Endothelial cell (in vitro differentiated cells): ENCODE results near the gene CNP. TPM values are rescaled to one million over a fixed set of nuclear protein-coding genes. Genes with fewer than 3 reads are reported as not detected.
"Not testable (repeated sequence)": the region's sequence is repeated elsewhere in the genome, so short reads cannot be mapped to it uniquely, and the experiment has no call there.

Source experiments
- DNase-seq: peaks from one replicate; pipeline ENCODE4 v3.0.0; 2021; ENCODE audit warnings: low spot score
- H3K27ac Mint-ChIP-seq: one replicate; pipeline ENCODE4 v1.8.0; 2021; ENCODE audit warnings: mixed read lengths, inconsistent platforms; ENCODE audit not compliant: unreplicated experiment
- H3K27me3 Mint-ChIP-seq: one replicate; pipeline ENCODE4 v1.8.0; 2021; ENCODE audit warnings: mild to moderate bottlenecking, moderate library complexity, mixed read lengths, inconsistent platforms; ENCODE audit not compliant: unreplicated experiment
- H3K36me3 Mint-ChIP-seq: one replicate; pipeline ENCODE4 v1.8.0; 2021; ENCODE audit warnings: mild to moderate bottlenecking, low read depth, mixed read lengths, inconsistent platforms; ENCODE audit not compliant: unreplicated experiment
- H3K4me1 Mint-ChIP-seq: one replicate; pipeline ENCODE4 v1.8.0; 2021; ENCODE audit warnings: mild to moderate bottlenecking, mixed read lengths, inconsistent platforms; ENCODE audit not compliant: unreplicated experiment
- H3K4me3 Mint-ChIP-seq: one replicate; pipeline ENCODE4 v1.8.0; 2021; ENCODE audit warnings: mild to moderate bottlenecking, mixed read lengths, inconsistent platforms; ENCODE audit not compliant: unreplicated experiment
- H3K9me3 Mint-ChIP-seq: one replicate; pipeline ENCODE4 v1.8.0; 2021; ENCODE audit warnings: mixed read lengths, inconsistent platforms; ENCODE audit not compliant: unreplicated experiment
- CTCF ChIP-seq: fragments of 200-600 bp; sonication (generic); IDR thresholded peaks from one replicate; pipeline ENCODE4 v1.5.0; 2021; ENCODE audit warnings: antibody characterized with exemption; ENCODE audit not compliant: unreplicated experiment
- total RNA-seq: library from RNA; stranded (reverse); fragmentation: NEBNext Ultra II Directional; extraction: Animal tissue kit (Norgen Biotek cat#: 25700); gene quantifications from one replicate; pipeline ENCODE4 v1.2.1, GENCODE V29; 2021; ENCODE audit not compliant: unreplicated experiment

The CNP gene
- total RNA-seq, 1 donor from 2014 or later = 82.1 TPM

- no peaks in the 10 kb centered on the region for H3K9me3 Mint-ChIP-seq
- H3K27ac Mint-ChIP-seq = no peak overlapping the region
- DNase-seq = no peak
- H3K4me3 Mint-ChIP-seq = no peak overlapping the region
- TF ChIP-seq CTCF = no peak
- H3K27me3 Mint-ChIP-seq = peaks cover 16% of the 10 kb centered on the region
- H3K4me1 Mint-ChIP-seq = peaks cover 28% of the 10 kb centered on the region
- no peaks in the 10 kb centered on the region for H3K36me3 Mint-ChIP-seq
Observed at GRCh38 chr17:41928693-41929251, 37.8 kb upstream of the CNP start.

GRCh38 chr17:41930009-41930832 is 36.4 kb upstream of the CNP start, which contains the start of gene ODAD4:
ODAD4 (plus strand) TSS chr17:41930617; CDS start chr17:41930724, 107 bp downstream.
- peak; percentile 95 for DNase-seq
- H3K36me3 Mint-ChIP-seq = peaks cover 3% of the 10 kb centered on the region

GRCh38 chr17:41930833-41931156 is 35.8 kb upstream of the CNP start:
- Mint-ChIP-seq H3K4me3 (peak overlapping the region; percentile 90), H3K4me1 (peaks cover 31% of the 10 kb centered on the region), H3K27ac (peak overlapping the region; percentile 98)
- not testable (repeated sequence) for H3K27me3 Mint-ChIP-seq, H3K36me3 Mint-ChIP-seq, DNase-seq, H3K9me3 Mint-ChIP-seq

More at GRCh38 chr17:41930009-41930832, 36.4 kb upstream of the CNP start, which contains the start of gene ODAD4:
- Mint-ChIP-seq H3K27me3 (peaks cover 10% of the 10 kb centered on the region), H3K9me3 (no peaks in the 10 kb centered on the region), H3K4me1 (peaks cover 31% of the 10 kb centered on the region), H3K27ac (peak within 1 kb of the TSS; percentile 98), H3K4me3 (peak within 1 kb of the TSS; percentile 90)
- no peak for TF ChIP-seq CTCF

GRCh38 chr17:41931715-41932114 is 34.9 kb upstream of the CNP start:
- peaks cover 31% of the 10 kb centered on the region for H3K4me1 Mint-ChIP-seq
- not testable (repeated sequence) for H3K27me3 Mint-ChIP-seq, H3K9me3 Mint-ChIP-seq, H3K27ac Mint-ChIP-seq, H3K4me3 Mint-ChIP-seq, DNase-seq, H3K36me3 Mint-ChIP-seq

GRCh38 chr17:41932816-41933389 is 33.7 kb upstream of the CNP start:
- no peak for DNase-seq
- no peaks in the 10 kb centered on the region for H3K9me3 Mint-ChIP-seq
- no peak for TF ChIP-seq CTCF
- peak overlapping the region; percentile 28 for H3K4me3 Mint-ChIP-seq
- peaks cover 10% of the 10 kb centered on the region for H3K27me3 Mint-ChIP-seq
- peaks cover 3% of the 10 kb centered on the region for H3K36me3 Mint-ChIP-seq
- H3K27ac Mint-ChIP-seq = peak overlapping the region; percentile 46
- peaks cover 31% of the 10 kb centered on the region for H3K4me1 Mint-ChIP-seq

- peaks cover 13% of the 10 kb centered on the region for H3K36me3 Mint-ChIP-seq
- H3K27me3 Mint-ChIP-seq = peaks cover 12% of the 10 kb centered on the region
- no peak overlapping the region for H3K4me3 Mint-ChIP-seq
- no peaks in the 10 kb centered on the region for H3K9me3 Mint-ChIP-seq
- no peak for TF ChIP-seq CTCF
- no peak overlapping the region for H3K27ac Mint-ChIP-seq
- DNase-seq = no peak
- H3K4me1 Mint-ChIP-seq = peaks cover 12% of the 10 kb centered on the region
Observed at GRCh38 chr17:41935641-41936040, 31.0 kb upstream of the CNP start.
